ENCODE results near the gene PSME3IP1. TPM values are rescaled to one million over a fixed set of nuclear protein-coding genes. Genes with fewer than 3 reads are reported as not detected.

Gene PSME3IP1
- polyA plus RNA-seq, 1 of the 3 experiments (the other 2 are of a cell fraction): 80.9 TPM

DNA sequence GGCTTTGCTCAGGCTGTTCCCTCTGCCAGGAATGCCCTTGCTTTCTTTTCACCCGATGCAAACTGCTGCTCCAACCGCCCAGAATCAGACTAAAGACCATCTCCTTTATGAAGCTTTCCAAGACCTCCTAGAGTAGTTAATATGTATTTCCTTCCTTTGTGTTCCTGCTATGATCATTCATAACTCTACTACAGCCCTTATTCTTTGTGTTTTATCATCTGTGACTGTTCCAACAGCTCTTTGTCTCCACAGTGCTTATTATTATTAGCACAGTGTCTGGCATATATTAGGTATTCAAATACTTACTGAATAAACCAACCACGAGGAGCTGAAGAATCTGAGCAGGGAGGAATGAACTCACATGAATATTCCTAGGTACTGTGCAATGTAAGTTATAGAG is 7.6 kb downstream of the PSME3IP1 start:
- Histone ChIP-seq H3K27ac (ENCODE audit: low read depth in 2 of 2, low read length in 1 of 2) (peak overlapping the region; percentile 2 to 87; a peak in 3 of 4 replicates), H4K20me1 (ENCODE audit: insufficient read depth) (peaks cover 6% of the 10 kb centered on the region; the same call in 1 of the 2 replicates), H3F3A (replicated peaks; ENCODE audit: insufficient read depth) (no peaks in the 10 kb centered on the region), H3K27me3 (ENCODE audit: insufficient read depth) (no peaks in the 10 kb centered on the region), H3K9me3 (no peaks in the 10 kb centered on the region), H3K9me2 (no peaks in the 10 kb centered on the region), H3K4me1 (ENCODE audit: control insufficient read depth in 1 of 2, insufficient read depth in 2 of 2, low read depth in 1 of 2, low read length in 1 of 2) (peaks cover 0 to 22% of the 10 kb centered on the region in 2 experiments; a peak in 3 of 4 replicates), H3K79me2 (ENCODE audit: insufficient read depth) (peaks cover 89% of the 10 kb centered on the region), H3K4me2 (no peak overlapping the region), H3K9ac (no peak overlapping the region), H3K4me3 (ENCODE audit: low read depth in 2 of 2, low read length in 1 of 2) (no peak overlapping the region), H2AFZ (ENCODE audit: low read depth) (no peak overlapping the region), H3K36me3 (replicated peaks in 1 of 2; ENCODE audit: control insufficient read depth in 1 of 2, insufficient read depth in 2 of 2, low read length in 1 of 2) (peaks cover 3 to 8% of the 10 kb centered on the region in 2 experiments)
- no peak for DNase-seq
- POLR2A ChIA-PET: no interaction called here
- 82% methylated on average over 3 of the region's 3 CpGs for WGBS (ENCODE audit: low lambda C conversion rate)
- CTCF ChIA-PET: interaction anchor here (1.0 to 1.3 kb wide), 2 partner anchors 9 to 122 kb away, joined by 3 read pairs; no protein-coding TSS in a partner anchor
- TF ChIP-seq MXI1 (IDR thresholded peaks at IDR 0.05; ENCODE audit: low read depth, low read length) (no peak), EP300 (IDR thresholded peaks at IDR 0.05; ENCODE audit: borderline replicate concordance in 1 of 2, low read depth in 1 of 2, low read length in 1 of 2) (no peak), RFX5 (IDR thresholded peaks at IDR 0.05; ENCODE audit: low read length) (no peak), FOSL2 (IDR thresholded peaks at IDR 0.05; ENCODE audit: borderline replicate concordance, low read depth) (no peak), GATA2 (CRISPR knock-in tag; IDR thresholded peaks at IDR 0.05) (no peak), FOXJ3 (CRISPR knock-in tag; IDR thresholded peaks at IDR 0.05) (no peak)
- TF ChIP-seq, protein P1, sequence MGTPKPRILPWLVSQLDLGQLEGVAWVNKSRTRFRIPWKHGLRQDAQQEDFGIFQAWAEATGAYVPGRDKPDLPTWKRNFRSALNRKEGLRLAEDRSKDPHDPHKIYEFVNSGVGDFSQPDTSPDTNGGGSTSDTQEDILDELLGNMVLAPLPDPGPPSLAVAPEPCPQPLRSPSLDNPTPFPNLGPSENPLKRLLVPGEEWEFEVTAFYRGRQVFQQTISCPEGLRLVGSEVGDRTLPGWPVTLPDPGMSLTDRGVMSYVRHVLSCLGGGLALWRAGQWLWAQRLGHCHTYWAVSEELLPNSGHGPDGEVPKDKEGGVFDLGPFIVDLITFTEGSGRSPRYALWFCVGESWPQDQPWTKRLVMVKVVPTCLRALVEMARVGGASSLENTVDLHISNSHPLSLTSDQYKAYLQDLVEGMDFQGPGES (IDR thresholded peaks at IDR 0.05; ENCODE audit: low read depth, low read length): no peak

DNA sequence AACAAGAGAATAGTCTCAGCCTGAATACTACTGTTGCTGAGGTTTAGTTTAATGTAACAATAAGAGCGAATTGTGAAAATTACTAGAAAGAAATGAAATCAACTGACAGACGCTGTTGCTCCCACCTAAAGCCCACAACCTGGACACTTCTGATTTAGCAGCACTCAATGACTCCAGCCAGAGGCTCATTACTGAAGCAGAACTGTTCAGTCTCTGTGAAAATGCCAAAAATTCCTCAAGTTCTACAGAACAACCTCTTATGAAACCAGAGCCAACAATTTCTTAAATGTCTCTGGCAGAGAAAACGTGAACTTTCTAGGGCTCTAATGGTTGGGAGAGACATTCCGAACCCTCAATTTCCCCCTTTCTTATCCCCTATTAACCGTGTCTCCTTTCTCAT is 9.9 kb downstream of the PSME3IP1 start:
- Histone ChIP-seq H3K79me2 (ENCODE audit: insufficient read depth) (peaks cover 66% of the 10 kb centered on the region), H3K27ac (ENCODE audit: low read depth in 2 of 2, low read length in 1 of 2) (peak overlapping the region in 1 of 2 experiments; percentile 29; a peak in 1 of 4 replicates), H3K4me1 (ENCODE audit: control insufficient read depth in 1 of 2, insufficient read depth in 2 of 2, low read depth in 1 of 2, low read length in 1 of 2) (peaks cover 0 to 14% of the 10 kb centered on the region in 2 experiments; a peak in 3 of 4 replicates), H3K9me3 (no peaks in the 10 kb centered on the region), H2AFZ (ENCODE audit: low read depth) (no peak overlapping the region), H3F3A (replicated peaks; ENCODE audit: insufficient read depth) (no peaks in the 10 kb centered on the region), H3K4me2 (no peak overlapping the region), H4K20me1 (ENCODE audit: insufficient read depth) (peaks cover 6% of the 10 kb centered on the region; the same call in 1 of the 2 replicates), H3K9ac (no peak overlapping the region), H3K27me3 (ENCODE audit: insufficient read depth) (no peaks in the 10 kb centered on the region), H3K36me3 (replicated peaks in 1 of 2; ENCODE audit: control insufficient read depth in 1 of 2, insufficient read depth in 2 of 2, low read length in 1 of 2) (peaks cover 24 to 28% of the 10 kb centered on the region in 2 experiments), H3K9me2 (no peaks in the 10 kb centered on the region), H3K4me3 (ENCODE audit: low read depth in 2 of 2, low read length in 1 of 2) (no peak overlapping the region)
- no peak for DNase-seq
- POLR2A ChIA-PET: no interaction called here
- 90% methylated on average over 5 of the region's 5 CpGs for WGBS (ENCODE audit: low lambda C conversion rate)
- CTCF ChIA-PET: interaction anchor here (1.1 to 2.4 kb wide), 2 partner anchors 92 to 212 kb away, joined by 3 to 8 read pairs; no protein-coding TSS in a partner anchor
- TF ChIP-seq, protein P2, sequence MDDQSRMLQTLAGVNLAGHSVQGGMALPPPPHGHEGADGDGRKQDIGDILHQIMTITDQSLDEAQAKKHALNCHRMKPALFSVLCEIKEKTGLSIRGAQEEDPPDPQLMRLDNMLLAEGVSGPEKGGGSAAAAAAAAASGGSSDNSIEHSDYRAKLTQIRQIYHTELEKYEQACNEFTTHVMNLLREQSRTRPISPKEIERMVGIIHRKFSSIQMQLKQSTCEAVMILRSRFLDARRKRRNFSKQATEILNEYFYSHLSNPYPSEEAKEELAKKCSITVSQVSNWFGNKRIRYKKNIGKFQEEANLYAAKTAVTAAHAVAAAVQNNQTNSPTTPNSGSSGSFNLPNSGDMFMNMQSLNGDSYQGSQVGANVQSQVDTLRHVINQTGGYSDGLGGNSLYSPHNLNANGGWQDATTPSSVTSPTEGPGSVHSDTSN (IDR thresholded peaks at IDR 0.05): no peak
- no peak for TF ChIP-seq GATA2 (CRISPR knock-in tag; IDR thresholded peaks at IDR 0.05)
- no peak for TF ChIP-seq YY1 (IDR thresholded peaks at IDR 0.05; ENCODE audit: low read depth)
- TF ChIP-seq, protein P1 (IDR thresholded peaks at IDR 0.05; ENCODE audit: low read depth, low read length): no peak
- TF ChIP-seq CHD2 (IDR thresholded peaks at IDR 0.05; ENCODE audit: low read length, partially characterized antibody): no peak
- TF ChIP-seq GABPA (IDR thresholded peaks at IDR 0.05; ENCODE audit: low read depth): no peak
- TF ChIP-seq, protein P3, sequence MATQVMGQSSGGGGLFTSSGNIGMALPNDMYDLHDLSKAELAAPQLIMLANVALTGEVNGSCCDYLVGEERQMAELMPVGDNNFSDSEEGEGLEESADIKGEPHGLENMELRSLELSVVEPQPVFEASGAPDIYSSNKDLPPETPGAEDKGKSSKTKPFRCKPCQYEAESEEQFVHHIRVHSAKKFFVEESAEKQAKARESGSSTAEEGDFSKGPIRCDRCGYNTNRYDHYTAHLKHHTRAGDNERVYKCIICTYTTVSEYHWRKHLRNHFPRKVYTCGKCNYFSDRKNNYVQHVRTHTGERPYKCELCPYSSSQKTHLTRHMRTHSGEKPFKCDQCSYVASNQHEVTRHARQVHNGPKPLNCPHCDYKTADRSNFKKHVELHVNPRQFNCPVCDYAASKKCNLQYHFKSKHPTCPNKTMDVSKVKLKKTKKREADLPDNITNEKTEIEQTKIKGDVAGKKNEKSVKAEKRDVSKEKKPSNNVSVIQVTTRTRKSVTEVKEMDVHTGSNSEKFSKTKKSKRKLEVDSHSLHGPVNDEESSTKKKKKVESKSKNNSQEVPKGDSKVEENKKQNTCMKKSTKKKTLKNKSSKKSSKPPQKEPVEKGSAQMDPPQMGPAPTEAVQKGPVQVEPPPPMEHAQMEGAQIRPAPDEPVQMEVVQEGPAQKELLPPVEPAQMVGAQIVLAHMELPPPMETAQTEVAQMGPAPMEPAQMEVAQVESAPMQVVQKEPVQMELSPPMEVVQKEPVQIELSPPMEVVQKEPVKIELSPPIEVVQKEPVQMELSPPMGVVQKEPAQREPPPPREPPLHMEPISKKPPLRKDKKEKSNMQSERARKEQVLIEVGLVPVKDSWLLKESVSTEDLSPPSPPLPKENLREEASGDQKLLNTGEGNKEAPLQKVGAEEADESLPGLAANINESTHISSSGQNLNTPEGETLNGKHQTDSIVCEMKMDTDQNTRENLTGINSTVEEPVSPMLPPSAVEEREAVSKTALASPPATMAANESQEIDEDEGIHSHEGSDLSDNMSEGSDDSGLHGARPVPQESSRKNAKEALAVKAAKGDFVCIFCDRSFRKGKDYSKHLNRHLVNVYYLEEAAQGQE (IDR thresholded peaks at IDR 0.05; ENCODE audit: low read depth, low read length): no peak
- no peak for TF ChIP-seq SIN3A (IDR thresholded peaks at IDR 0.05; ENCODE audit: borderline replicate concordance, low read depth, low read length)
- no peak for TF ChIP-seq ELF1 (IDR thresholded peaks at IDR 0.05)
- TF ChIP-seq, protein P4, sequence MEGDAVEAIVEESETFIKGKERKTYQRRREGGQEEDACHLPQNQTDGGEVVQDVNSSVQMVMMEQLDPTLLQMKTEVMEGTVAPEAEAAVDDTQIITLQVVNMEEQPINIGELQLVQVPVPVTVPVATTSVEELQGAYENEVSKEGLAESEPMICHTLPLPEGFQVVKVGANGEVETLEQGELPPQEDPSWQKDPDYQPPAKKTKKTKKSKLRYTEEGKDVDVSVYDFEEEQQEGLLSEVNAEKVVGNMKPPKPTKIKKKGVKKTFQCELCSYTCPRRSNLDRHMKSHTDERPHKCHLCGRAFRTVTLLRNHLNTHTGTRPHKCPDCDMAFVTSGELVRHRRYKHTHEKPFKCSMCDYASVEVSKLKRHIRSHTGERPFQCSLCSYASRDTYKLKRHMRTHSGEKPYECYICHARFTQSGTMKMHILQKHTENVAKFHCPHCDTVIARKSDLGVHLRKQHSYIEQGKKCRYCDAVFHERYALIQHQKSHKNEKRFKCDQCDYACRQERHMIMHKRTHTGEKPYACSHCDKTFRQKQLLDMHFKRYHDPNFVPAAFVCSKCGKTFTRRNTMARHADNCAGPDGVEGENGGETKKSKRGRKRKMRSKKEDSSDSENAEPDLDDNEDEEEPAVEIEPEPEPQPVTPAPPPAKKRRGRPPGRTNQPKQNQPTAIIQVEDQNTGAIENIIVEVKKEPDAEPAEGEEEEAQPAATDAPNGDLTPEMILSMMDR (IDR thresholded peaks at IDR 0.05): no peak
